Hepatic stellate cell (primary cell): Measurements from ENCODE around the gene VWF.

ENCODE experiments used
- DNase-seq: peaks from one replicate; pipeline ENCODE4 v3.0.0; 2011; ENCODE audit warnings: low spot score

The VWF gene

GRCh38 chr12:5947006-5947405 is 177.5 kb downstream of the VWF start:
- no peak for DNase-seq

GRCh38 chr12:5946388-5946787 is 178.1 kb downstream of the VWF start:
- DNase-seq = no peak

- DNase-seq = no peak
Observed at GRCh38 chr12:5945071-5946008, 179.1 kb downstream of the VWF start, which contains the start of gene ANO2. Gene ANO2, minus strand, starts transcription at chr12:5945259. Its CDS starts 42 bp downstream, at chr12:5945217.

GRCh38 chr12:5944688-5945070 is 179.8 kb downstream of the VWF start:
- no peak for DNase-seq

- no peak for DNase-seq
Observed at GRCh38 chr12:5944053-5944452, 180.4 kb downstream of the VWF start.

- no peak for DNase-seq
Observed at GRCh38 chr12:5941907-5942306, 182.6 kb downstream of the VWF start.

- no peak for DNase-seq
Observed at GRCh38 chr12:5927732-5928516, 196.5 kb downstream of the VWF start.

GRCh38 chr12:5925646-5926045 is 198.8 kb downstream of the VWF start:
- no peak for DNase-seq

- DNase-seq = no peak
Observed at GRCh38 chr12:5924342-5924741, 200.1 kb downstream of the VWF start.

GRCh38 chr12:5923751-5924150 is 200.7 kb downstream of the VWF start:
- DNase-seq = no peak

- DNase-seq = no peak
Observed at GRCh38 chr12:5923043-5923605, 201.3 kb downstream of the VWF start.

- no peak for DNase-seq
Observed at GRCh38 chr12:5921966-5922899, 202.2 kb downstream of the VWF start.

GRCh38 chr12:5921027-5921909 is 203.2 kb downstream of the VWF start:
- DNase-seq = no peak

GRCh38 chr12:5916785-5917290 is 207.6 kb downstream of the VWF start:
- no peak for DNase-seq

- DNase-seq = no peak
Observed at GRCh38 chr12:5915511-5915910, 209.0 kb downstream of the VWF start.

GRCh38 chr12:5914387-5915149 is 209.9 kb downstream of the VWF start:
- DNase-seq = no peak

- no peak for DNase-seq
Observed at GRCh38 chr12:5913387-5913786, 211.1 kb downstream of the VWF start.

GRCh38 chr12:5912437-5913334 is 211.8 kb downstream of the VWF start:
- DNase-seq = no peak

GRCh38 chr12:5912011-5912410 is 212.5 kb downstream of the VWF start:
- DNase-seq = no peak
